Measurements from ENCODE around the gene SMR3A.

The SMR3A gene

DNA sequence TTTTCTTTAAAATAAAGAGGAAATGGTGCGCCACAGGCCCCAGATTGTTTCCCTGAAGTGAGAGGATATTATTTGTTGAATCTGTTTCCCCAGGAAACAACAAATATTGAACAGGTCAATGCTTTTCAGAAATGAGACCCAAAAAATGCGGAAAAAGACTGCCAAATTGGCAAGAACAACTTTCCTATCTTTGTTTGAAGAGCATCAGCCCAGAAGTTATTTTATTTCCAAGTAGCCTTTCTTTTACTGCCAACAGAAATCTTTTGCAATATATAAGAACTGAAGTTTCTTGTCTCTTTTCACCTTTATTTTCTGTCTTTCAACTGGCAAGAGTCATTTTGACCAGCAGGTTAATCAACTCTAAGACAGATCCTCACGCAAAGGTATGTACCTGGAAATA lies at the start of gene SMR3A:
Gene SMR3A (plus strand): TSS at position 301 of the 400 bp plus-strand sequence. CDS start 1,356 bp downstream, outside the sequence.
- no peak for DNase-seq (ENCODE audit: low read depth in 1 of 2, low spot score in 1 of 2)

DNA sequence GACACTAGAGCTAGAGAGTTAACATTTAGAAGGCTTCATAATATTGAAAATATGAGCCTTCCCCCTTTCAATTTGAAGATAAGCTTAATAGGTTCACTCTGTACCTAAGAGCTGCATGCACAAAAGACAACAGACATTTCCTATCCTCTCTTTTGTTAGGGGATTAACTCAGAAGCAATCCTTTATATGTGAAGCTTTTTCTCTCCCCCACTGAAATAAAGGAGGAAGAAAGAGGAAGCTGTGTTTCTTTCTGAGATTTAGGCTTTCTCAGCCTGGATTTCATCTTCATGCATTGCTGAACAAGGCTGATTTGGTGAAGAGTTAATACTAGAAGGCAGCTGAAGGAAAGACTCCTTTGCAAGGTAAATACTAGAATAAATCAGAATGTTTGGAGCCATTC lies 46.8 kb upstream of the SMR3A start:
- no peak for DNase-seq (ENCODE audit: low read depth in 1 of 2, low spot score in 1 of 2)

DNA sequence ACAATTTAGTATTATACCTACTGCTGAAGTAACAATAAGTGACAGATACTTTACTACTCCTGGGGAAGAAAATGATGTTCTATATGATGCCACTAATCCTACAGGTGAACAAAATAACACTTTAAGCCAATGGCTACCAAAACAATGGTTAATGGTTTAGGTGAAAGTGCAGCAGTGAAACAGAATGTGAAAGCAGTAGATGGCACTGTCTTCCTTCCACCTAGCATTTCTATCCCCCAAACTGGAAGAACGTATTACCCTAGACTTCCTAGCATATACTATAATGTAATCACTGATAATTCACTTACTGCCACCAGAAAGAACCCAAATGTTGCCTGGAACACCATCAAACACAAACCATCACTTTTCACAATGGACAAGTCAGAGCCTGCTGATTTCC lies 44.6 kb upstream of the SMR3A start:
- no peak for DNase-seq (ENCODE audit: low read depth in 1 of 2, low spot score in 1 of 2)

DNA sequence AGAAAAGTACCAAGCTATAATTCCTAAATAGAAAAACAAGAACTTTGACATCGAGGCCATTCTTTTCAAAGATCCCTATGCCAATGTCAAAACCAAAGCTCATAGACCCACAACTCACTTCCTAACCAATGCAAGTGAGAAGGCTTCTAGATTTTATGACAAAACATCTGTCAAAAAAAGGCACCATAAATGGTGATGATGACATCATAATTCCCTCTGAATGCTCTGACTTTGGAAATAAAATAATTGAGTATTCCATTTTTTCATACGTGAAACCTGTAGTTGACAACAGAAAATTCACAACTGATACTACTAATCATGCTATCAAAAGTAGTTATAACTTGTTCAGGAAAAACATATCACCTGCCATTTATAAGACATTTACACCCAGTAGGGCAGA lies 34.5 kb upstream of the SMR3A start:
- DNase-seq (ENCODE audit: low read depth in 1 of 2, low spot score in 1 of 2) = no peak

DNA sequence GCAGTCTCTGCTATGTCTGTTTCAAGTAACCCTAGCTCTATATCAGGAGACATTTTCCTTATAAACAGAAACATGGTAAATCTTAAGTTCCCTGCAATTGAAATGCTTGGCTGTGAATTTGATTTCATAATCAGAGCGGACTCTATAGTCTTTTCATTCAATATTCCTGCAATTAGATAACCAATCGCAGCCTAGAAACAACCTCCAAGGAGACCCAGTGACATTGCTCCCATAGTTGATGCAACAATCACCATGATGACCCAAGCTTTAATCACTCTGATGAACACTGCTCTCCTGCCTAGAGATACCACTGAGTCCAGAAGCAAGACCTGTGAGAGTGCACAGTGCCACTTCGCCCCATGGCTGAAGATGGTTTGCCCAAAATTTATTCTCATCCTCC lies 25.9 kb upstream of the SMR3A start, which contains the start of gene CABS1:
Gene CABS1 (plus strand): TSS at position 301 of the 400 bp plus-strand sequence. CDS start 59 bp downstream, at position 360.
- no peak for DNase-seq (ENCODE audit: low read depth in 1 of 2, low spot score in 1 of 2)

DNA sequence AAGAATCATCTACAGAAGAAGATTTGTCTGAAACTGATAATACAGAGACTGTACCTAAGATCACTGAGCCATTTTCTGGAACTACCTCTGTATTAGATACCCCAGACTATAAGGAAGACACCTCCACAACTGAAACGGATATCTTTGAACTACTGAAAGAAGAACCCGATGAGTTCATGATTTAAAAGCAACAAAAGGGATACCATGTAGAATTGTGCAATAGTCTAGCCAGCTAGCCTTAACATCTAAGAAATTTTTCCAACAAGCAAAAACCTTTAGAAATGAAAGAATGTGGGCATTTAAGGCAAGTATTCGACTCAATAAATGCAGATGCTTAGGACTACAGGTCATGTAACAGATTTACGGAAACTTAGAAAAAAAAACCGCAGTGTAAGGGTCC lies 24.5 kb upstream of the SMR3A start:
- no peak for DNase-seq (ENCODE audit: low read depth in 1 of 2, low spot score in 1 of 2)

DNA sequence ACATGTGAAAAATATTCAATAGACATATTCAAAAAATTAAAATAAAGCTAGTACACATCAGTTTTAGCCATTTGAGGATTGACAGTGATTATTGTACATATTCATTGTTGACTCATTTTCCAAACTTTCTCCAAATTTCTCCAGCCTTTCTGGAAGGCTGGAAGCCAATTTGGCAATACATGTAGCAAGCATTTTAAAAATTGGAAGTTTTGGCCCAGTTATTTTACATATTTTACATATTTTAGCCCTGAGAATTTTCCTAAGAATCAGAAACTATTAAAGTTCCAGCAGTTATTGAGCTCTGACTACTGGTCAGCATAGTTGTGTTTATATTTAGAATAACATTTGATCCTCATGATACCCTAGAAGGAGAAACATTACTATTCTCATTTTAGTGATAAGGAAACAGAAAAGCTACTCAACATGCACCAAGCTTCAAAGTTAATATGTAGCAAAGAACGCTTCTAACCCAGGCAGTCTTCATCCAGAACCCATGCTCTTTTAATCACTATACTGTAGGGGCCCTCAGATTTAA lies 22.6 kb upstream of the SMR3A start:
- no peak for DNase-seq (ENCODE audit: low read depth in 1 of 2, low spot score in 1 of 2)

DNA sequence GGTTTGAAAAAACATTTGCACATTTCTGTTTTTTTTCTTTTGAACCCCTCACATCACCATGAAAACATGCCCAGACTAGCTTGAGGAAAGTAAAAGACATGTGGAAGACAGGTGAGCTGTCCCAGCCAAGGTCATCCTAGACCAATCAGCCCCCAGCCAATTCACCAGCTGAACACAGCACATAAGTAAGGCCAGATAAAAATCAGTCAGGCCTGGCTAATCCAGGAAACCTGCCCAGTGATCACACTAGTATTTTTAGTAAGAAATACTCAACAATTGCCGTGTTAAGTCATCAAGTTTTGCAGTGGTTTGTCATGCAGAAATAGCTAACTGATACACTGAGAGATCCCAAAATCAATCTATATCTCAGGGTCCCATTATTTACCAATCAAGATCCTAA lies 4.4 kb upstream of the SMR3A start:
- DNase-seq (ENCODE audit: low read depth in 1 of 2, low spot score in 1 of 2) = no peak

DNA sequence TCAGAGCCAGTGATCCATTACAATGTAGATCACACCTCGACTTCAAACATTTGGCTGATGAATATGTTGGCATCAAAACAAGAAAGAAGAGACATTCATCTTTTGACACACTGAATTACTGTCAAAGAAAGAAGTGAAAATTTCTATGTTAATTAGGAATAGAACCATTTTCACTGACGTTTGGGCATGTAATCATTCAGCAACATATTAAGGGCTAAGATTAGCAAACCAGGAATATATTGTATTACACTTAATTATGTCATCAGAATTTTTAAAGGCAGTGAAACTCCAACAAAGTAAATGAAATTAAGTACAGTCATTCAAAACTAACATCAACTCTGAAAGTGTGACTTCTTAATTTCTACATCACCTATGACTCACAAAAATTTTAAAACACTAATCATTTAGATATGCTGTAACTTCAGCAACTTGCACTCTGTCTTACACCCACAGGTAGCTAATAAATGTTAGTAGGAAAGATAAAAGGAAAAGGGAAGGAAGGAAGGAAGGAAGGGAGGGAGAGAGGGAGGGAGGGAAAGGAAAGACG lies 1.4 kb upstream of the SMR3A start:
- DNase-seq (ENCODE audit: low read depth in 1 of 2, low spot score in 1 of 2) = no peak

DNA sequence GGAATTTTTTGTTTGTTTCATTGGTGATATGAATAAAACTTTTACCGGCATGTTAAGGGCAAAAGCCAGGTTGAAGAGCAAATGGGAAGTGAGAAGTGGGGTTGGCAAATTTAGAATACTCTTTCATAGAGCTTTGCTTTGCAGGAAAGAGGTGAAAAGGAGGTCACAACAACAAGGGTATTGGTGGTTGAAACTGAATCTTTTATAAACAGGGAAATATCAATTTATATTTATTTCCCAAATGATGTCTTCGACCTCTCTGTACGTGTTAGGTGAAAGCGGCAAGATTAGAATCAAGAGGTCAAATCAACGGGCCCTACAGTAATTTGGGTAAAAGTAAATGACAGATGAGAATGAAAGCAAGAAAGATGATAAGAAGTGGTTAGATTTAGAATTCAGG lies 3.4 kb downstream of the SMR3A start:
- no peak for DNase-seq (ENCODE audit: low read depth in 1 of 2, low spot score in 1 of 2)

DNA sequence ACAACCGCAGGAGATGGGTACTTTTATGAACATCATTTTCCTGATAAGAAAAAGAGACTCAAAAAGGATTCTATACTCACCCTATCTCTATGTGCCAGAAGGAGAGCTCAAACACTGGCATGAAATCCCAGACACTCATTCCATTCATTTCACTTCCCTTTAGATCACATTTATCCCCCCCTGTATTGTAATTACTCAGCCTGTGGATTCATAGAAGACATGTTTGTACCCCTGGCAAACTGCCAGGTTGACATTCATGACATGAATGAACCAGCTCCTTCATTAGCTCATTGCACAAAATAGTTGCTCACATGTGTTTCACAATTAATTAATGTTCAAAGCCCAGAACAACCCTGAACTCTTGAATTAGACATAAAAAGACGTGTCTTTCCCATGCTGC lies 4.9 kb downstream of the SMR3A start:
- no peak for DNase-seq (ENCODE audit: low read depth in 1 of 2, low spot score in 1 of 2)

DNA sequence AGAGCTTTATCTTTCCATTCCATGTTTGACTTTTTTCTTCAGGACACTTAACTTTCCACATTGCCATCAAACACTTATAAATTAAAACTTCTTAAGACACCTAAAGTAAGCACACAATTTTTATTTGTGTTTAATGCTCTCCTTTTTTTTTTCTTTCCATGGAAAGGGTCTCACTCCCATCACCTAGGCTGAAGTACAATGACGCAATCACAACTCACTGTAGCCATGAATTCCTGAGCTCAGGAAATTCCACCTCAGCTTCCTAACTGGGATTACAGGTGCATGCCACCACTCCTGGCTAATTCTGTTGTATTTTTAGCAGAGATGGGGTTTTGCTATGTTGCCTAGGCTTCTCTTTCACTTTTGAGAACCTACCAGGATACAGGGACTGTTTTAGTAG lies 7.3 kb downstream of the SMR3A start:
- DNase-seq (ENCODE audit: low read depth in 1 of 2, low spot score in 1 of 2) = no peak

DNA sequence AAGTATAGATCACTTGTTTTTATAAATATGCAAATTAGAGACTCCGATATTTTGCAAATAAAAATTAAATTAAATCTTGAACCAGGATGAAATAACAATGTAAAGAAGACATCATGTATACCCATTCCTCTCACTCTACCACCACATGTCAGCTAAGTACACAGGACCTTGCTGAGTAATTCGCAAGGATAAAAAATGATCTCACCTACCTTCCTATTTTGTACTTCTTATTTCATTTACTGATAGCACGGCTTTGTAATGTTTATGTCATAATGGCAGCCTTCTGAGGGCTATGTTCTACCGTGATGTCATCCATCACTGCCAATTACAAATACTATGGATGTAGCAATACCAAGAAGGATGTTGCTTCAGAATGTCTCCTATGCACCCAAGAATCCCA lies 11.4 kb downstream of the SMR3A start:
- no peak for DNase-seq (ENCODE audit: low read depth in 1 of 2, low spot score in 1 of 2)

DNA sequence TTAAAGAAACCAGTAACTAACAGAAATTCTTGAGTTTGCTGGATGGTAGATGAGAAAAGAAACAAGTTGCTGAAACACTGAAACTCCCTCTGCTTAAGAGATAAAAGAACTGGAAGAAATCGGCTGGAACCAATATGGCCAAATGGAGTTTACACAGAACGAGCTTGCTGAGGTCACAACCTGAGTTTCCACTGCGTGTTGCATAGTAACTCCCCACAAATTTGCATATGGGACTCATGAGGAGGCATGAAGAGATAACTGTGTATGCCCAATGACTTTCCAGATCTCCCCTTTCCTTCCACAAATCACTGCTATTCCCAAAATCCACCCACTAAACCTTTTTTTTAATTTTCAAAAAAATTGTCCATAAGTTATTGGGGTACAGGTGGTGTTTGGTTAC lies 12.2 kb downstream of the SMR3A start:
- DNase-seq (ENCODE audit: low read depth in 1 of 2, low spot score in 1 of 2) = no peak

DNA sequence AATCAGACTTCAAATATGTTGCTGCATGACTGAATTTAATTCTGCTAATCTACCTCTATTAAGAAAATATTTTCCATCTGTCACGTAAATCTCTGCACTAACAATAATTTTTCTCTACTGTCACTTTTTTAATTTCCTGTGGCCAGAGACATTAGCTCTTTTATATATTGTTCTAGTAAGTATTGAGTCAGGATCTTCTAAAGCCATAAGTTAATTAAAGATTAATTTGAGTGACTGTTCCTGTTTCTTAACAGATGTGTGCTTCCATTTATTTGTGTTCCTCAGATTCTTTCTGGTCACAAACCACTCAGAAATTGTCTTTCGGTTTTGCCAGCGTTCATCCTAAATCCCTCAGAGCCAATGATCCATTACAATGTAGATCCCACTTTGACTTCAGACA lies 20.0 kb downstream of the SMR3A start:
- DNase-seq (ENCODE audit: low read depth in 1 of 2, low spot score in 1 of 2) = no peak

DNA sequence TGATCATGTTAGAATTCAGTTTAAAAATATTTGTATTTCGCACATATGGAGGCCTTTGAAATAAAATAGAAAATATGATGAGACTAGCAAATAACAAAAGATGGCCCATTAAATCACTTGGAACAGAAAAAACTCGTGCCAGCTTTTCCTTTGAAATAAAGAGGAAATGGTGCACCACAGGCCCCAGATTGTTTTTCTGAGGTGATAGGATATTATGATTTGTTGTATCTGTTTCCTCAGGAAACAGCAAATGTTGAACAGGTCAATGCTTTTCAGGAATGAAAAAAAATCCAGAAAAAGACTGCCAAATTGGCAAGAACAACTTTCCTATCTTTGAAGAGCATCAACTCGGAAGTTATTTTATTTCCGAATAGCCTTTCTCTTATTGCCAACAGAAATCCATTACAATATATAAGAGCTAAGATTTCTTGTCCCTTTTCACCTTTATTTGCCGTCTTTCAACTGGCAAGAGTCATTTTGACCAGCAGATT lies 22.2 kb downstream of the SMR3A start, which contains the start of gene SMR3B:
Gene SMR3B (plus strand): TSS at position 441 of the 491 bp plus-strand sequence. CDS start 1,380 bp downstream, outside the sequence.
- DNase-seq (ENCODE audit: low read depth in 1 of 2, low spot score in 1 of 2) = no peak

DNA sequence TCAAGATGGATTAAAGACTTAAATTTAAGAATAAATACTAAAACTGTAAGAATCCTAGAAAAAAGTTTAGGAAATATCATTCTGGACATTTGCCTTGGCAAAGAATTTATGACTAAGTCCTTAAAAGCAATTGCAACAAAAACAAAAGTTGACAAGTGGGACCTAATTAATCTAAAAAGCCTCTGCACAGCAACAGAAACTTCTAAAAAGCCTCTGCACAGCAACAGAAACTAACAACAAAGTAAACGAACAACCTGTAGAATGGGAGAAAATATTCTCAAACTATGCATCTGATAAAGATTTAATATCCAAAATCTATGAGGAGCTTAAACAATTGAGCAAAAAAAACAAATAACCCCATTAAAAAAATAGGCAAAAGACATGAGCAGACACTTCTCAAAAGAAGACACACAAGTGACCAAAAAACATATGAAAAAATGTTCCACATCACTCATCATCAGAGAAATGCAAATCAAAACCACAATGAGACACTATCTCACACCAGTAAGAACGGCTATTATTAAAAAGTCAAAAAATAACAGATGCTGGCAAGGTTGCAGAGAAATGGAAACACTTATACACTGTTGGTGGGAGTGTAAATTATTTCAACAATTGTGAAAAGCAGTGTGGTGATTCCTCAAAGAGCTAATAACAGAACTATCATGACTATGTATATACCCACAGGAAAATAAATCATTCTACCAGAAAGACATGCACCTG lies 31.7 kb downstream of the SMR3A start:
- DNase-seq (ENCODE audit: low read depth in 1 of 2, low spot score in 1 of 2) = no peak

DNA sequence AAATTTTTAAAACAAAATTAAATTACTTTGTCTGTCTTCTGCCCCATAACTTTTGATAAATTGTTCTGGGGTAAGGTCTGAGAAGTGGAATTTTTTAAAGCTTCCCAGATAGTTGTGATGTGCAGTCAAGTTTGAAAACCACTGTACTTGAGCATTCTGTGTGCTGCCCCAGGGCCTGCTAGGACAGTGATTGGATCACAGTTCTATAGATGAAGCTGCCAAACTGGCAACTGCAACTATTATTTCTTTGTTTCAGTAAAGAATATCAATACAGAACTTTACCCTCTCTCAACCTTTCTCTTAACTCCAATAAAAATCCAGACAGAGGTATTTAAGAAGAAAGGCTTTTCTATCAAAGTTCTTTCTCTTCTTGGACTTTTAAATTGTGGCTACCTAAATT lies 37.0 kb downstream of the SMR3A start, which contains the start of gene OPRPN:
Gene OPRPN (plus strand): TSS at position 361 of the 400 bp plus-strand sequence. CDS start 1,346 bp downstream, outside the sequence.
- no peak for DNase-seq (ENCODE audit: low read depth in 1 of 2, low spot score in 1 of 2)

DNA sequence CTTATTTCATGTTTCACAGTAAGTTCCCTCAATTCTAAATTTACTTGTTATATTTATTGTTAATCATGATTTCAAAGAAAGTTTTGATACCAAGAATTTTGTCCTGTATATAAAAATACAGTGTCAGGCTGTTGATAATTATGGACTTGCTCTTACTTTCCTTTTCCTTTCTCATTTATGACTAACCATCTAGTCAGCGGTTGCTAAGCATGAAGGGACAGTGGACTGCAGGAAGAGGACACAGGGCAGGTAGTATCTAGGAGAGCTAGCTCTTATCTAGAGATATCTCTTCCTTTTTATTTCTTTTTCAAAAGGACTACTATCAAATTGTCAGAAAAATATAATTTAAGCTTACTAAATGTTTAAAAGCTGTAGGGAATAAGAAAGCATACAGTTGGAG lies 38.8 kb downstream of the SMR3A start:
- no peak for DNase-seq (ENCODE audit: low read depth in 1 of 2, low spot score in 1 of 2)

DNA sequence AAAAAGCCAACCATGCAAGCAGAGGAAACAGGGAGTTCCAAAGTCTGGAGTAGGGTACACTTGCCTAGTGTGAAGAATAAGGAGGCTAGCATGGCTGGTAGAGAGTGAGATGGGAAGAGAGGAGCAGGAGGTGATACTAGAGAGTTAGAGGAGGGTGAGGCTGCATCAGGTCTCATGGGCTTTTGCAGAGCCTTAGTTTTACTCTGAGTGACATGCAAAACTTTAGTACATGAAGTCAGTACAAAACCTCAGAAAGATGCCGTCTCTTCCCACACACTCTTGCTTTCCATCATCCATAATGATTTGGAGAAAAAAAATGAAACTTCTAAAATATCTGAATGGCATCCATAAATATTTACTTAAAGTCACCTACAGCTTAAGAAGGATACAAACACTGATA lies 42.2 kb downstream of the SMR3A start:
- no peak for DNase-seq (ENCODE audit: low read depth in 1 of 2, low spot score in 1 of 2)

DNA sequence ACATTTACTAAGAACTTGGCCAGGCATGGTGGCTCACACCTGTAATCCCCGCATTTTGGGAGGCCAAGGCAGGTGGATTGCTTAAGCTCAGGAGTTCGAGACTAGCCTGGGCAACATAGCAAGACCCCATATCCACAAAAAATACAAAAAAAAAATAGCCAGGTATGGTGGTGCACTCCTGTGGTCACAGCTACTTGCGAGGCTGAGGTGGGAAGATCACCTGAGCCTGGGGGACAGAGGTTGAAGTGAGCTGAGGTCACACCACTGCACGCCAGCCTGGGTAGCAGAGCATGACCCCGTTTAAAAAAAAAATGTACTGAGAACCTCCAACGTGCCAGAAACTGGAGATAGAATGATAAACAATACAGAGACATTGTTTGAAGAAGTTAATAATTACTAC lies 45.2 kb downstream of the SMR3A start:
- no peak for DNase-seq (ENCODE audit: low read depth in 1 of 2, low spot score in 1 of 2)
